Measurements from ENCODE around the gene SH3RF1. TPM values are rescaled to one million over a fixed set of nuclear protein-coding genes. Genes with fewer than 3 reads are reported as not detected.

Gene SH3RF1
- total and polyA plus RNA-seq, 2 of the 13 experiments (the other 11 are each of a cell fraction or from before 2014, with no cell fraction given), result 3.1 to 3.2 TPM

GRCh38 chr4:169158861-169159260 is 111.9 kb downstream of the SH3RF1 start:
- no peak for TF ChIP-seq ZNF777 (CRISPR knock-in tag; IDR thresholded peaks at IDR 0.05)
- TF ChIP-seq GTF3A (CRISPR knock-in tag; conservative IDR thresholded peaks at IDR 0.05), result no peak
- no peak for TF ChIP-seq ZNF839 (CRISPR knock-in tag; IDR thresholded peaks at IDR 0.05; ENCODE audit: borderline replicate concordance)
- no peak for TF ChIP-seq ZNF740 (CRISPR knock-in tag; IDR thresholded peaks at IDR 0.05)
- TF ChIP-seq RAD21 (CRISPR knock-in tag; IDR thresholded peaks at IDR 0.05), result no peak
- no peak for TF ChIP-seq HNRNPH1 (optimal IDR thresholded peaks at IDR 0.05; ENCODE audit: low read depth, low read length)
- no peak for TF ChIP-seq RARA (CRISPR knock-in tag; IDR thresholded peaks at IDR 0.05)
- TF ChIP-seq JDP2 (CRISPR knock-in tag; IDR thresholded peaks at IDR 0.05; ENCODE audit: borderline replicate concordance), result no peak
- no peak for TF ChIP-seq PPARG (CRISPR knock-in tag; conservative IDR thresholded peaks at IDR 0.05)
- CTCF ChIA-PET (ENCODE audit: low intra/inter-chr PET ratio, low total read pairs), result no interaction called here
- in situ Hi-C loops (cut with HindIII; ENCODE audit: extremely low pct_ligation_motif_present, low pct_unique_long_range_greater_than_20kb), result no loop called here
- Histone ChIP-seq H3K27me3 (ENCODE audit: control insufficient read depth in 1 of 2, insufficient read depth in 2 of 2, low read length in 2 of 2) (no peaks in the 10 kb centered on the region), H3K9me3 (ENCODE audit: low read length) (no peaks in the 10 kb centered on the region), H3K4me3 (replicated peaks in 1 of 3; ENCODE audit: insufficient read depth in 1 of 3, low read depth in 2 of 3, low read length in 3 of 3) (no peak overlapping the region), H4K20me1 (ENCODE audit: insufficient read depth, low read length) (no peaks in the 10 kb centered on the region), H3K4me1 (ENCODE audit: insufficient read depth, low read length) (no peaks in the 10 kb centered on the region), H3K36me3 (replicated peaks in 1 of 2; ENCODE audit: control insufficient read depth in 1 of 2, insufficient read depth in 2 of 2, low read length in 2 of 2) (peaks cover 0 to 2% of the 10 kb centered on the region in 2 experiments; a peak in 2 of 5 replicates), H3K27ac (ENCODE audit: extremely low read length, insufficient read depth, low read length) (no peak overlapping the region), H3K9ac (ENCODE audit: insufficient read depth, low read depth, low read length) (no peak overlapping the region), H3K4me2 (ENCODE audit: low read depth, low read length) (no peak overlapping the region), H3K79me2 (ENCODE audit: insufficient read depth, low read length) (no peaks in the 10 kb centered on the region), H2AFZ (ENCODE audit: low read length) (no peak overlapping the region)
- DNase-seq (ENCODE audit: low spot score) (no peak), FAIRE-seq (no peak), ATAC-seq (no peak)
- POLR2A ChIA-PET, result no interaction called here
- intact Hi-C loops (cut with micrococcal nuclease; ENCODE audit: unreplicated experiment), result no loop called here
- BruUV-seq (replicated peaks), result no TSS peak
- WGBS (ENCODE audit: low lambda C conversion rate), result 95% methylated on average over 2 of the region's 2 CpGs

- no peaks in the 10 kb centered on the region for H3K79me2 ChIP-seq (ENCODE audit: insufficient read depth, low read length)
- CTCF ChIA-PET (ENCODE audit: low intra/inter-chr PET ratio, low total read pairs), result no interaction called here
Observed at GRCh38 chr4:169158046-169158445, 112.7 kb downstream of the SH3RF1 start.

More at GRCh38 chr4:169158046-169158445, 112.7 kb downstream of the SH3RF1 start:
- WGBS (ENCODE audit: low lambda C conversion rate), result 95% methylated on average over 4 of the region's 4 CpGs
- in situ Hi-C loops (cut with HindIII; ENCODE audit: extremely low pct_ligation_motif_present, low pct_unique_long_range_greater_than_20kb), result no loop called here
- POLR2A ChIA-PET, result no interaction called here
- Histone ChIP-seq H3K4me1 (ENCODE audit: insufficient read depth, low read length) (no peaks in the 10 kb centered on the region), H3K4me3 (replicated peaks in 1 of 3; ENCODE audit: insufficient read depth in 1 of 3, low read depth in 2 of 3, low read length in 3 of 3) (no peak overlapping the region), H3K36me3 (replicated peaks in 1 of 2; ENCODE audit: control insufficient read depth in 1 of 2, insufficient read depth in 2 of 2, low read length in 2 of 2) (peaks cover under 1 to 2% of the 10 kb centered on the region in 2 experiments; a peak in 2 of 5 replicates), H3K27me3 (ENCODE audit: control insufficient read depth in 1 of 2, insufficient read depth in 2 of 2, low read length in 2 of 2) (no peaks in the 10 kb centered on the region), H3K4me2 (ENCODE audit: low read depth, low read length) (no peak overlapping the region), H3K9ac (ENCODE audit: insufficient read depth, low read depth, low read length) (no peak overlapping the region), H2AFZ (ENCODE audit: low read length) (no peak overlapping the region), H3K9me3 (ENCODE audit: low read length) (no peaks in the 10 kb centered on the region), H4K20me1 (ENCODE audit: insufficient read depth, low read length) (no peaks in the 10 kb centered on the region), H3K27ac (ENCODE audit: extremely low read length, insufficient read depth, low read length) (no peak overlapping the region)
- FAIRE-seq, result no peak
- no TSS peak for BruUV-seq (replicated peaks)
- no peak for ATAC-seq
- DNase-seq (ENCODE audit: low spot score), result no peak
- TF ChIP-seq WIZ (CRISPR knock-in tag; IDR thresholded peaks at IDR 0.05), result no peak
- no peak for TF ChIP-seq NFE2L1 (CRISPR knock-in tag; IDR thresholded peaks at IDR 0.05; ENCODE audit: borderline replicate concordance)
- no peak for TF ChIP-seq SIX1 (CRISPR knock-in tag; IDR thresholded peaks at IDR 0.05; ENCODE audit: borderline replicate concordance)
- TF ChIP-seq ZNF777 (CRISPR knock-in tag; IDR thresholded peaks at IDR 0.05), result no peak
- intact Hi-C loops (cut with micrococcal nuclease; ENCODE audit: unreplicated experiment), result no loop called here

All from HepG2 (cell line).